Measurements from ENCODE around the gene AUTS2. TPM values are rescaled to one million over a fixed set of nuclear protein-coding genes. Genes with fewer than 3 reads are reported as not detected.

The AUTS2 gene
- polyA plus RNA-seq, 1 donor (not counting 4 experiments of a cell fraction or from before 2014, with no cell fraction given): 4.7 TPM

GRCh38 chr7:70029993-70030392, 431.7 kb downstream of the AUTS2 start:
- Histone ChIP-seq H3K4me1 (ENCODE audit: control insufficient read depth, extremely low read depth, insufficient read depth, low read length) (no peaks in the 10 kb centered on the region), H3K4me3 (ENCODE audit: control insufficient read depth in 2 of 3, extremely low read depth in 1 of 3, insufficient read depth in 2 of 3, low read depth in 1 of 3, low read length in 3 of 3) (no peak overlapping the region), H4K20me1 (ENCODE audit: control insufficient read depth, extremely low read depth, insufficient read depth, low read length) (no peaks in the 10 kb centered on the region), H3K9me3 (ENCODE audit: control insufficient read depth, low read depth, low read length) (no peaks in the 10 kb centered on the region), H2AFZ (ENCODE audit: control insufficient read depth, low read length) (no peak overlapping the region), H3K9ac (ENCODE audit: control insufficient read depth, extremely low read depth, insufficient read depth, low read length) (no peak overlapping the region), H3K27me3 (ENCODE audit: control insufficient read depth, extremely low read depth, insufficient read depth, low read length) (no peaks in the 10 kb centered on the region), H3K36me3 (ENCODE audit: control insufficient read depth in 2 of 2, extremely low read depth in 1 of 2, insufficient read depth in 2 of 2, low read length in 2 of 2) (no peaks in the 10 kb centered on the region), H3K27ac (ENCODE audit: control insufficient read depth, insufficient read depth, low read length) (no peak overlapping the region), H3K4me2 (ENCODE audit: control insufficient read depth, extremely low read depth, insufficient read depth, low read depth, low read length) (no peak overlapping the region), H3K9me1 (ENCODE audit: control insufficient read depth, extremely low read depth, insufficient read depth, low read length) (no peaks in the 10 kb centered on the region), H3K79me2 (ENCODE audit: control insufficient read depth, insufficient read depth, low read length) (no peaks in the 10 kb centered on the region)
- TF ChIP-seq CTCF (optimal IDR thresholded peaks at IDR 0.05 in 1 of 3, IDR thresholded peaks at IDR 0.05 in 1 of 3, conservative IDR thresholded peaks at IDR 0.05 in 1 of 3; ENCODE audit: extremely low read depth in 1 of 3, insufficient read depth in 2 of 3, low read length in 3 of 3): no peak
- TF ChIP-seq EZH2 (IDR thresholded peaks at IDR 0.05; ENCODE audit: low read length): no peak
- DNase-seq (ENCODE audit: low read depth, low spot score) (no peak), FAIRE-seq (no peak)
- dilution Hi-C loops (cut with MboI; ENCODE audit: extremely low pct_ligation_motif_present, low sequenced_read_pairs): no loop called here

- no peak for FAIRE-seq
- no peaks in the 10 kb centered on the region for H3K36me3 ChIP-seq (ENCODE audit: control insufficient read depth in 2 of 2, extremely low read depth in 1 of 2, insufficient read depth in 2 of 2, low read length in 2 of 2)
Measured at GRCh38 chr7:70030745-70031144, 432.5 kb downstream of the AUTS2 start.

More at GRCh38 chr7:70030745-70031144, 432.5 kb downstream of the AUTS2 start:
- no peak overlapping the region for H2AFZ ChIP-seq (ENCODE audit: control insufficient read depth, low read length)
- H4K20me1 ChIP-seq (ENCODE audit: control insufficient read depth, extremely low read depth, insufficient read depth, low read length): no peaks in the 10 kb centered on the region
- dilution Hi-C loops (cut with MboI; ENCODE audit: extremely low pct_ligation_motif_present, low sequenced_read_pairs): no loop called here
- TF ChIP-seq EZH2 (IDR thresholded peaks at IDR 0.05; ENCODE audit: low read length) (no peak), CTCF (optimal IDR thresholded peaks at IDR 0.05 in 1 of 3, IDR thresholded peaks at IDR 0.05 in 1 of 3, conservative IDR thresholded peaks at IDR 0.05 in 1 of 3; ENCODE audit: extremely low read depth in 1 of 3, insufficient read depth in 2 of 3, low read length in 3 of 3) (no peak)
- H3K4me3 ChIP-seq (ENCODE audit: control insufficient read depth in 2 of 3, extremely low read depth in 1 of 3, insufficient read depth in 2 of 3, low read depth in 1 of 3, low read length in 3 of 3): no peak overlapping the region
- H3K4me1 ChIP-seq (ENCODE audit: control insufficient read depth, extremely low read depth, insufficient read depth, low read length): no peaks in the 10 kb centered on the region
- no peaks in the 10 kb centered on the region for H3K9me1 ChIP-seq (ENCODE audit: control insufficient read depth, extremely low read depth, insufficient read depth, low read length)
- no peak for DNase-seq (ENCODE audit: low read depth, low spot score)
- no peak overlapping the region for H3K9ac ChIP-seq (ENCODE audit: control insufficient read depth, extremely low read depth, insufficient read depth, low read length)
- no peak overlapping the region for H3K4me2 ChIP-seq (ENCODE audit: control insufficient read depth, extremely low read depth, insufficient read depth, low read depth, low read length)
- no peak overlapping the region for H3K27ac ChIP-seq (ENCODE audit: control insufficient read depth, insufficient read depth, low read length)
- no peaks in the 10 kb centered on the region for H3K9me3 ChIP-seq (ENCODE audit: control insufficient read depth, low read depth, low read length)
- no peaks in the 10 kb centered on the region for H3K79me2 ChIP-seq (ENCODE audit: control insufficient read depth, insufficient read depth, low read length)
- H3K27me3 ChIP-seq (ENCODE audit: control insufficient read depth, extremely low read depth, insufficient read depth, low read length): no peaks in the 10 kb centered on the region
